Fibroblast of lung (primary cell): ENCODE data around the gene PTDSS2. TPM values are rescaled to one million over a fixed set of nuclear protein-coding genes. Genes with fewer than 3 reads are reported as not detected.

Experiments used
- DNase-seq, 2 donors: peaks; one replicate each; pipeline versions ENCODE4 v3.0.0 to v3.0.0-alpha.2; 2010; ENCODE audit warnings: low read depth in 2 of 2
- H2AFZ ChIP-seq: 2 replicates; pipeline ENCODE4 v1.5.1; 2012; ENCODE audit warnings: low read length, control low read depth, inconsistent platforms
- H3K27ac ChIP-seq: 2 replicates; pipeline ENCODE4 v1.5.1; 2011; ENCODE audit warnings: low read length, control low read depth; ENCODE audit not compliant: insufficient read depth
- H3K27me3 ChIP-seq: 2 replicates; pipeline ENCODE4 v1.5.1; 2011; ENCODE audit warnings: mild to moderate bottlenecking, low read length; ENCODE audit not compliant: control insufficient read depth, insufficient read depth
- H3K36me3 ChIP-seq: 2 replicates; pipeline ENCODE4 v1.5.1; 2011; ENCODE audit warnings: low read length; ENCODE audit not compliant: control insufficient read depth, insufficient read depth
- H3K4me1 ChIP-seq: 2 replicates; pipeline ENCODE4 v1.5.1; 2011; ENCODE audit warnings: low read length; ENCODE audit not compliant: control insufficient read depth, insufficient read depth; ENCODE audit errors: extremely low read depth
- H3K4me2 ChIP-seq: 2 replicates; pipeline ENCODE4 v1.5.1; 2011; ENCODE audit warnings: low read length, control low read depth; ENCODE audit not compliant: insufficient read depth; ENCODE audit errors: extremely low read depth
- H3K4me3 ChIP-seq, 4 experiments: fragments of 200-600 bp in 1 of 4; sonication (generic) in 1 of 4; replicated peaks in 1 of 4; 2 replicates each; pipeline ENCODE4 v1.5.1; 2011 to 2016; ENCODE audit warnings: low read length in 4 of 4, low read depth in 3 of 4, mild to moderate bottlenecking in 3 of 4, control low read depth in 2 of 4, inconsistent platforms in 1 of 4, mixed read lengths in 1 of 4; ENCODE audit not compliant: insufficient read depth in 1 of 4; ENCODE audit errors: control extremely low read depth in 1 of 4
- H3K79me2 ChIP-seq: 2 replicates; pipeline ENCODE4 v1.5.1; 2012; ENCODE audit warnings: mild to moderate bottlenecking, low read length, inconsistent platforms; ENCODE audit not compliant: control insufficient read depth, insufficient read depth
- H3K9ac ChIP-seq: 2 replicates; pipeline ENCODE4 v1.5.1; 2011; ENCODE audit warnings: mild to moderate bottlenecking, low read length, control low read depth; ENCODE audit not compliant: insufficient read depth
- H3K9me3 ChIP-seq: 2 replicates; pipeline ENCODE4 v1.5.1; 2012; ENCODE audit warnings: low read depth, low read length; ENCODE audit not compliant: control insufficient read depth, insufficient read depth
- H4K20me1 ChIP-seq: 2 replicates; pipeline ENCODE4 v1.5.1; 2011; ENCODE audit warnings: low read length; ENCODE audit not compliant: control insufficient read depth, insufficient read depth; ENCODE audit errors: extremely low read depth
- CTCF ChIP-seq, 2 donors: IDR thresholded peaks in 1 of 2; conservative IDR thresholded peaks in 1 of 2; 1 replicate in 1 of 2; 2 replicates in 1 of 2; pipeline ENCODE4 v1.5.1; 2011 to 2012; ENCODE audit warnings: low read length in 2 of 2, control low read depth in 1 of 2, inconsistent platforms in 1 of 2, low read depth in 1 of 2, mild to moderate bottlenecking in 1 of 2
- EZH2 ChIP-seq: IDR thresholded peaks from 2 replicates; pipeline ENCODE4 v1.5.1; 2012; ENCODE audit warnings: low read length, control low read depth, mild to moderate bottlenecking; ENCODE audit errors: missing control alignments
- polyA plus RNA-seq, 2 donors: library from polyadenylated mRNA; depleted of rRNA in 1 of 2; stranded (reverse) in 1 of 2; unstranded in 1 of 2; fragments of >200 nt; gene quantifications; 2 replicates each; pipeline ENCODE4 v1.2.1, GENCODE V29; 2011 to 2012; ENCODE audit warnings: missing spikeins in 1 of 2
- total RNA-seq: library from RNA; depleted of rRNA; stranded (reverse); fragments of >200 nt; gene quantifications from 2 replicates; pipeline ENCODE4 v1.2.1, GENCODE V29; 2014

PTDSS2 gene
- total and polyA plus RNA-seq, 2 donors (not counting 1 experiment from before 2014, with no cell fraction given), result 17.4 to 36.7 TPM

GRCh38 chr11:504053-504993 is 54.2 kb downstream of the PTDSS2 start:
- no peak overlapping the region for H2AFZ ChIP-seq
- H3K4me2 ChIP-seq, result peak overlapping the region; percentile 100
- DNase-seq, result peak; percentile 52 to 58
- no peaks in the 10 kb centered on the region for H4K20me1 ChIP-seq
- peak overlapping the region; percentile 70 to 96 (median 81) for H3K4me3 ChIP-seq
- H3K36me3 ChIP-seq, result peaks cover 26% of the 10 kb centered on the region
- no peak for TF ChIP-seq EZH2
- no peak for TF ChIP-seq CTCF (conservative IDR thresholded peaks at IDR 0.05 in 1 of 2, IDR thresholded peaks at IDR 0.05 in 1 of 2; ENCODE audit: low read depth in 1 of 2, low read length in 2 of 2)
- no peaks in the 10 kb centered on the region for H3K9me3 ChIP-seq
- no peaks in the 10 kb centered on the region for H3K27me3 ChIP-seq
- H3K27ac ChIP-seq, result peak overlapping the region; percentile 83
- peaks cover 56% of the 10 kb centered on the region for H3K79me2 ChIP-seq
- peak overlapping the region; percentile 77 for H3K9ac ChIP-seq
- H3K4me1 ChIP-seq, result peaks cover 13% of the 10 kb centered on the region

DNA sequence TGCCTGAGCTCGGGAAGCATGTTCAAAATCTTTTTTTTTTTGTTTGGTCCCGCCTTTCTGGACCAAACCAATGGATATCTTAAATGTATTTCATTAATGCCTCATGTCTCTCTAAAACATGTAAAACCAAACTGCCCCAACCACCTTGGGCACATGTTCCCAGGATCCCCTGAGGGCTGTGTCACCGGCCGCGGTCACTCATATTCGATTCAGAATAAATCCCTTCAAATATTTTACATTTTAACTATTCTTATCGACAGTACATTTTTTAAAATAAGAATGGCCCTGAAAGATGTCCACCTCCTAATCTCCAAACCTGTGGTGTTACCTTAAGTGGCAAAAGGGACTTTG is 54.9 kb downstream of the PTDSS2 start:
- Histone ChIP-seq H3K4me2 (peak overlapping the region; percentile 100), H3K4me1 (peaks cover 13% of the 10 kb centered on the region), H3K27ac (peak overlapping the region; percentile 83), H4K20me1 (no peaks in the 10 kb centered on the region), H3K4me3 (peak overlapping the region; percentile 70 to 96 (median 81)), H3K79me2 (peaks cover 56% of the 10 kb centered on the region), H3K36me3 (peaks cover 20% of the 10 kb centered on the region), H3K27me3 (no peaks in the 10 kb centered on the region), H3K9ac (no peak overlapping the region), H3K9me3 (no peaks in the 10 kb centered on the region), H2AFZ (no peak overlapping the region)
- no peak for DNase-seq
- TF ChIP-seq CTCF (conservative IDR thresholded peaks at IDR 0.05 in 1 of 2, IDR thresholded peaks at IDR 0.05 in 1 of 2; ENCODE audit: low read depth in 1 of 2, low read length in 2 of 2), result no peak
- TF ChIP-seq EZH2, result no peak

- Histone ChIP-seq H3K36me3 (peaks cover 8% of the 10 kb centered on the region), H3K4me1 (peaks cover 13% of the 10 kb centered on the region), H3K27ac (peak overlapping the region; percentile 100), H3K79me2 (peaks cover 45% of the 10 kb centered on the region), H4K20me1 (no peaks in the 10 kb centered on the region), H2AFZ (no peak overlapping the region), H3K9me3 (no peaks in the 10 kb centered on the region), H3K9ac (peak overlapping the region; percentile 99), H3K27me3 (no peaks in the 10 kb centered on the region), H3K4me3 (peak overlapping the region; percentile 84 to 96 (median 90)), H3K4me2 (peak overlapping the region; percentile 82)
- TF ChIP-seq CTCF (conservative IDR thresholded peaks at IDR 0.05 in 1 of 2, IDR thresholded peaks at IDR 0.05 in 1 of 2; ENCODE audit: low read depth in 1 of 2, low read length in 2 of 2) (peak in 1 of 2 donors; percentile 7), EZH2 (no peak)
- peak; percentile 98 for DNase-seq
Observed at GRCh38 chr11:506238-506994, 56.3 kb downstream of the PTDSS2 start.
